GM12873 (cell line): ENCODE data around the gene SEPTIN14.

Experiments used
- CTCF ChIP-seq: IDR thresholded peaks from 2 replicates; pipeline ENCODE4 v1.5.1; 2012; ENCODE audit warnings: low read depth, mild to moderate bottlenecking, moderate library complexity, low read length, control low read depth; ENCODE audit not compliant: insufficient read depth; ENCODE audit errors: missing control alignments

The SEPTIN14 gene

GRCh38 chr7:55878691-55879090, 16.1 kb upstream of the SEPTIN14 start:
- no peak for TF ChIP-seq CTCF

- no peak for TF ChIP-seq CTCF
Measured at GRCh38 chr7:55877308-55877707, 14.8 kb upstream of the SEPTIN14 start.

GRCh38 chr7:55873765-55874164, 11.2 kb upstream of the SEPTIN14 start:
- no peak for TF ChIP-seq CTCF

GRCh38 chr7:55871932-55872485, 9.5 kb upstream of the SEPTIN14 start:
- no peak for TF ChIP-seq CTCF

- TF ChIP-seq CTCF = no peak
Measured at GRCh38 chr7:55838595-55838994, 24.0 kb downstream of the SEPTIN14 start.

- no peak for TF ChIP-seq CTCF
Measured at GRCh38 chr7:55827577-55827976, 35.0 kb downstream of the SEPTIN14 start.

GRCh38 chr7:55818686-55819085, 43.9 kb downstream of the SEPTIN14 start:
- TF ChIP-seq CTCF = no peak
